ENCODE data around the gene NDNF.

NDNF gene

GRCh38 chr4:121041307-121042090 lies 30.8 kb downstream of the NDNF start:
- no peak for TF ChIP-seq CTCF (IDR thresholded peaks at IDR 0.05; ENCODE audit: extremely low read depth, missing control alignments)
- DNase-seq (ENCODE audit: low spot score): no peak

- no peak for TF ChIP-seq CTCF (IDR thresholded peaks at IDR 0.05; ENCODE audit: extremely low read depth, missing control alignments)
- no peak for DNase-seq (ENCODE audit: low spot score)
Measured at GRCh38 chr4:121034017-121034416, 38.3 kb downstream of the NDNF start.

- DNase-seq (ENCODE audit: low spot score): no peak
- no peak for TF ChIP-seq CTCF (IDR thresholded peaks at IDR 0.05; ENCODE audit: extremely low read depth, missing control alignments)
Measured at GRCh38 chr4:121030711-121031110, 41.6 kb downstream of the NDNF start.

GRCh38 chr4:121030131-121030530 lies 42.2 kb downstream of the NDNF start:
- no peak for TF ChIP-seq CTCF (IDR thresholded peaks at IDR 0.05; ENCODE audit: extremely low read depth, missing control alignments)
- DNase-seq (ENCODE audit: low spot score): no peak

GRCh38 chr4:121026034-121026433 lies 46.3 kb downstream of the NDNF start:
- TF ChIP-seq CTCF (IDR thresholded peaks at IDR 0.05; ENCODE audit: extremely low read depth, missing control alignments): no peak
- no peak for DNase-seq (ENCODE audit: low spot score)

- no peak for DNase-seq (ENCODE audit: low spot score)
- TF ChIP-seq CTCF (IDR thresholded peaks at IDR 0.05; ENCODE audit: extremely low read depth, missing control alignments): no peak
Measured at GRCh38 chr4:121025540-121025939, 46.8 kb downstream of the NDNF start.

GRCh38 chr4:121018543-121018942 lies 53.8 kb downstream of the NDNF start:
- DNase-seq (ENCODE audit: low spot score): no peak
- no peak for TF ChIP-seq CTCF (IDR thresholded peaks at IDR 0.05; ENCODE audit: extremely low read depth, missing control alignments)

Measured in GM20000 (cell line).